C4-2B (cell line): ENCODE data around the gene CFAP20DC.

Experiments used
- ZFX ChIP-seq: fragments of 450-650 bp; IDR thresholded peaks from 2 replicates; pipeline ENCODE4 v1.6.1; 2017
- TF ChIP-seq, protein P1 (sequence below): fragments of 450-650 bp; conservative IDR thresholded peaks from 2 replicates; pipeline ENCODE4 v1.5.1; 2017; ENCODE audit warnings: mild to moderate bottlenecking

DNA sequence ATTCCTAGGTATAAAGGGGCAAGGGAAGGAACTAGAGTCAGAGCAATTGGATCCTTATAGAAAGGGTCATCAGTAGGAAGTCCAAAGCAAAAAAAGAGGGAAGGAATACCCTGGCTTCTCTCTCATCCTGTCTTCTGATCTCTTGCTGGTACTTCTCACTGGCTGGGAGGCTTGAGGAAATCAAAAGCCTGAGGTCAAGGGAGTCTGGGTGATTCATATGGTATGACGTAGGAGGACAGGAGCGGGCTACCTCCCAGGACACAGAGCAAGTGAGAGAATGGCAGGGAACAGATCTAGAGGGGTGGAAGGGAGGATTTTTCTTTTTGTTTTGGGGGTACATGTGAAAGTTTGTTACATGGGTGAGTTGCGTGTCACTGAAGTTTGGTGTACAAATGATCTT, 76.0 kb downstream of the CFAP20DC start:
- TF ChIP-seq, protein P1, sequence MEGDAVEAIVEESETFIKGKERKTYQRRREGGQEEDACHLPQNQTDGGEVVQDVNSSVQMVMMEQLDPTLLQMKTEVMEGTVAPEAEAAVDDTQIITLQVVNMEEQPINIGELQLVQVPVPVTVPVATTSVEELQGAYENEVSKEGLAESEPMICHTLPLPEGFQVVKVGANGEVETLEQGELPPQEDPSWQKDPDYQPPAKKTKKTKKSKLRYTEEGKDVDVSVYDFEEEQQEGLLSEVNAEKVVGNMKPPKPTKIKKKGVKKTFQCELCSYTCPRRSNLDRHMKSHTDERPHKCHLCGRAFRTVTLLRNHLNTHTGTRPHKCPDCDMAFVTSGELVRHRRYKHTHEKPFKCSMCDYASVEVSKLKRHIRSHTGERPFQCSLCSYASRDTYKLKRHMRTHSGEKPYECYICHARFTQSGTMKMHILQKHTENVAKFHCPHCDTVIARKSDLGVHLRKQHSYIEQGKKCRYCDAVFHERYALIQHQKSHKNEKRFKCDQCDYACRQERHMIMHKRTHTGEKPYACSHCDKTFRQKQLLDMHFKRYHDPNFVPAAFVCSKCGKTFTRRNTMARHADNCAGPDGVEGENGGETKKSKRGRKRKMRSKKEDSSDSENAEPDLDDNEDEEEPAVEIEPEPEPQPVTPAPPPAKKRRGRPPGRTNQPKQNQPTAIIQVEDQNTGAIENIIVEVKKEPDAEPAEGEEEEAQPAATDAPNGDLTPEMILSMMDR: no peak
- TF ChIP-seq ZFX: no peak
